Lower leg skin (tissue), 4 donors: ENCODE measurements around the gene CRELD1. TPM values are rescaled to one million over a fixed set of nuclear protein-coding genes. Genes with fewer than 3 reads are reported as not detected.

Experiments used
- DNase-seq, 2 donors: peaks; one replicate each; pipeline ENCODE4 v3.0.0-alpha.2; 2019; ENCODE audit warnings: low spot score in 2 of 2
- H3K4me3 ChIP-seq: fragments of 200-600 bp; sonication (generic); 2 replicates; pipeline ENCODE4 v1.5.1; 2017; ENCODE audit warnings: mild to moderate bottlenecking, low read depth; ENCODE audit not compliant: poor library complexity, severe bottlenecking
- POLR2A ChIP-seq, 2 donors: fragments of 450-650 bp; IDR thresholded peaks; one replicate each; pipeline ENCODE4 v1.6.1; 2016 to 2017; ENCODE audit warnings: antibody characterized with exemption in 2 of 2, mild to moderate bottlenecking in 1 of 2, moderate library complexity in 1 of 2
- WGBS, 2 donors: methylation state at CpG; one replicate each; pipeline ENCODE4 v1.1.5; 2018; 5-methylcytosine and 5-hydroxymethylcytosine counted together
- intact Hi-C: fragments of 100-400 bp; cut with DNase I; formaldehyde crosslinking; loops from one replicate; pipeline ENCODE4 v1.15.0; 2023; ENCODE audit warnings: low total_unique reads
- total RNA-seq, 4 donors: library from RNA; depleted of rRNA; stranded (reverse); fragments of >200 nt; gene quantifications; one replicate each; pipeline ENCODE4 v1.1.0, GENCODE V29; 2016
- TF ChIP-seq, protein P1 (sequence below), 3 donors: fragments of 450-650 bp; IDR thresholded peaks; one replicate each; pipeline ENCODE4 v1.5.1; 2016; ENCODE audit warnings: antibody characterized with exemption in 3 of 3, mild to moderate bottlenecking in 3 of 3, moderate library complexity in 2 of 3

The CRELD1 gene
- total RNA-seq, 4 donors from 2014 or later, result 16.1 to 58.8 (median 28.3) TPM

DNA sequence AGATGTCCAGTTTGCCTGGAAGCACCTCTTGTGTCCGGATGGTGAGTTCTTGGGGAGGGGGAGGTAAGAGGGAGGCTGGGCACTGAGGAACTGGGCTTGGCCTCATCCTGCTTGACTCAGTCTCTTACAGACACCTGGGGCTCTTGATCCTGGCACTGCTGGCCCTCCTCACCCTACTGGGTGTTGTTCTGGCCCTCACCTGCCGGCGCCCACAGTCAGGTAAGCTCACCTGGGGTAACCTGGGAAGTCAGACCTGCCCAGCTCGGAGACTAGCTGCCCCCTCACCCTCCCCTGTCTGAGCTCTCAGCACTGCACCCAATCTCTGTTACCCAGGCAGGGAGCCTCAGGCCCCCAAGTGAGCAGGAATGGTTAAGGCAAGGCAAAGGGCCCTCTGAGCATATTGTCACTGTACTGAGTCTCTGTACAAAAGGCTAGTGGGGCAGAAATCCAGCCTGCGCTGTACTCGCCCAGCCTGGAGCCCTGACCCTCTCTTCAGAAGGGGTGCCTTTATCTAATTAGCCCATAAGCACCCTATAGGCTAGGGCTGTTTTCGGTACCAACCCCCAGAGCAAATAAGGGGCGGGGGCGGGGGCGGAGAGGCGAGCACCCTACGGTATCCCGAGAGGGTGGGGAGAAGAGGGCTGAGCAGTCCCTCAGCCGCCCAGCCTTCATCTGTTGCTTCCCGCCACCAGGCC is 18.9 kb upstream of the CRELD1 start:
- intact Hi-C loops, result loop anchor here (10.0 kb wide), 1 partner anchor 60 kb away; no protein-coding TSS in a partner anchor
- no peak for DNase-seq
- 49 to 59% methylated on average over 3 to 7 of the region's 15 CpGs for WGBS, 2 donors
- TF ChIP-seq, protein P1, sequence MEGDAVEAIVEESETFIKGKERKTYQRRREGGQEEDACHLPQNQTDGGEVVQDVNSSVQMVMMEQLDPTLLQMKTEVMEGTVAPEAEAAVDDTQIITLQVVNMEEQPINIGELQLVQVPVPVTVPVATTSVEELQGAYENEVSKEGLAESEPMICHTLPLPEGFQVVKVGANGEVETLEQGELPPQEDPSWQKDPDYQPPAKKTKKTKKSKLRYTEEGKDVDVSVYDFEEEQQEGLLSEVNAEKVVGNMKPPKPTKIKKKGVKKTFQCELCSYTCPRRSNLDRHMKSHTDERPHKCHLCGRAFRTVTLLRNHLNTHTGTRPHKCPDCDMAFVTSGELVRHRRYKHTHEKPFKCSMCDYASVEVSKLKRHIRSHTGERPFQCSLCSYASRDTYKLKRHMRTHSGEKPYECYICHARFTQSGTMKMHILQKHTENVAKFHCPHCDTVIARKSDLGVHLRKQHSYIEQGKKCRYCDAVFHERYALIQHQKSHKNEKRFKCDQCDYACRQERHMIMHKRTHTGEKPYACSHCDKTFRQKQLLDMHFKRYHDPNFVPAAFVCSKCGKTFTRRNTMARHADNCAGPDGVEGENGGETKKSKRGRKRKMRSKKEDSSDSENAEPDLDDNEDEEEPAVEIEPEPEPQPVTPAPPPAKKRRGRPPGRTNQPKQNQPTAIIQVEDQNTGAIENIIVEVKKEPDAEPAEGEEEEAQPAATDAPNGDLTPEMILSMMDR (IDR thresholded peaks at IDR 0.05), result no peak
- TF ChIP-seq POLR2A (IDR thresholded peaks at IDR 0.05), result no peak
- no peak overlapping the region for H3K4me3 ChIP-seq

DNA sequence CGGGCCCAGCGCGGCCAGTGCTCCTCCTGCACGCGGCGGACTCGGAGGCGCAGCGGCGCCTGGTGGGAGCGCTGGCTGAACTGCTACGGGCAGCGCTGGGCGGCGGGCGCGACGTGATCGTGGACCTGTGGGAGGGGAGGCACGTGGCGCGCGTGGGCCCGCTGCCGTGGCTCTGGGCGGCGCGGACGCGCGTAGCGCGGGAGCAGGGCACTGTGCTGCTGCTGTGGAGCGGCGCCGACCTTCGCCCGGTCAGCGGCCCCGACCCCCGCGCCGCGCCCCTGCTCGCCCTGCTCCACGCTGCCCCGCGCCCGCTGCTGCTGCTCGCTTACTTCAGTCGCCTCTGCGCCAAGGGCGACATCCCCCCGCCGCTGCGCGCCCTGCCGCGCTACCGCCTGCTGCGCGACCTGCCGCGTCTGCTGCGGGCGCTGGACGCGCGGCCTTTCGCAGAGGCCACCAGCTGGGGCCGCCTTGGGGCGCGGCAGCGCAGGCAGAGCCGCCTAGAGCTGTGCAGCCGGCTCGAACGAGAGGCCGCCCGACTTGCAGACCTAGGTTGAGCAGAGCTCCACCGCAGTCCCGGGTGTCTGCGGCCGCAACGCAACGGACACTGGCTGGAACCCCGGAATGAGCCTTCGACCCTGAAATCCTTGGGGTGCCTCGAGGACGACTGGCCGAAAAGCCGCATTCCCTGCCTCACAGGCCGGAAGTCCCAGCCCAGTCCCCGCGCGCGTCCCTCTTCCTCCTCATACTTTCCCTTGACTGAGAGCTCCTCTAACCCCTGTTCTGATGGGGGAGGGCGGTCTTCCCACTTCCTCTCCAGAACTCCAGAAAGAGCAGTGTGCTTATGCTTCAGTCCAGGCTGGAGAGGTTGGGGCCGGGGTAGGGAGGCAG is 18.1 kb upstream of the CRELD1 start:
- H3K4me3 ChIP-seq, result peak overlapping the region; percentile 21
- TF ChIP-seq, protein P1 (IDR thresholded peaks at IDR 0.05), result no peak
- no peak for TF ChIP-seq POLR2A (IDR thresholded peaks at IDR 0.05)
- peak in 1 of 2 donors; percentile 93 for DNase-seq
- intact Hi-C loops, result loop anchor here (10.0 kb wide), 1 partner anchor 61 kb away; no protein-coding TSS in a partner anchor
- WGBS, 2 donors, result 21 to 65% methylated on average over 52 to 73 of the region's 99 CpGs

DNA sequence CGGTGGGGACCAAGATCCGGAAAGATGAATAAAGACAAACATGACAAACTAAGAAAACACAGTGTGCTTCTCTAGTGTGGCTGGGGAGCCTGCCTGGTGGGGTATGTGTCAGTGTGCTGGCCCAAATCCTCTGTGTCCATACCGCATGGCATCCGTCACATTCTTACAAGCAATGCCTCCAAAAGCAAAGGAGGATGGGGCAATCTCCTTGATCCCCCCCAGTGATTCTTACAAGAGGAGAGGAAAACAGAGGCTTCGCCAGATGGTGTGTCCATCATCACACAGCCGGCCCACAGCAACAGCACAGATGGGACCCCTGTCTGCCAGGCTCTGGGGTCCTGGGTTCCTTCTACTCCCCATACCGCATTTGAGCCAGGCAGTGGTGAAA is 17.3 kb upstream of the CRELD1 start:
- no peak for DNase-seq
- no peak overlapping the region for H3K4me3 ChIP-seq
- intact Hi-C loops, result loop anchor here (10.0 kb wide), 1 partner anchor 62 kb away; no protein-coding TSS in a partner anchor
- 36 to 40% methylated on average over 7 of the region's 7 CpGs for WGBS, 2 donors
- TF ChIP-seq POLR2A (IDR thresholded peaks at IDR 0.05), result no peak
- TF ChIP-seq, protein P1 (IDR thresholded peaks at IDR 0.05), result no peak

DNA sequence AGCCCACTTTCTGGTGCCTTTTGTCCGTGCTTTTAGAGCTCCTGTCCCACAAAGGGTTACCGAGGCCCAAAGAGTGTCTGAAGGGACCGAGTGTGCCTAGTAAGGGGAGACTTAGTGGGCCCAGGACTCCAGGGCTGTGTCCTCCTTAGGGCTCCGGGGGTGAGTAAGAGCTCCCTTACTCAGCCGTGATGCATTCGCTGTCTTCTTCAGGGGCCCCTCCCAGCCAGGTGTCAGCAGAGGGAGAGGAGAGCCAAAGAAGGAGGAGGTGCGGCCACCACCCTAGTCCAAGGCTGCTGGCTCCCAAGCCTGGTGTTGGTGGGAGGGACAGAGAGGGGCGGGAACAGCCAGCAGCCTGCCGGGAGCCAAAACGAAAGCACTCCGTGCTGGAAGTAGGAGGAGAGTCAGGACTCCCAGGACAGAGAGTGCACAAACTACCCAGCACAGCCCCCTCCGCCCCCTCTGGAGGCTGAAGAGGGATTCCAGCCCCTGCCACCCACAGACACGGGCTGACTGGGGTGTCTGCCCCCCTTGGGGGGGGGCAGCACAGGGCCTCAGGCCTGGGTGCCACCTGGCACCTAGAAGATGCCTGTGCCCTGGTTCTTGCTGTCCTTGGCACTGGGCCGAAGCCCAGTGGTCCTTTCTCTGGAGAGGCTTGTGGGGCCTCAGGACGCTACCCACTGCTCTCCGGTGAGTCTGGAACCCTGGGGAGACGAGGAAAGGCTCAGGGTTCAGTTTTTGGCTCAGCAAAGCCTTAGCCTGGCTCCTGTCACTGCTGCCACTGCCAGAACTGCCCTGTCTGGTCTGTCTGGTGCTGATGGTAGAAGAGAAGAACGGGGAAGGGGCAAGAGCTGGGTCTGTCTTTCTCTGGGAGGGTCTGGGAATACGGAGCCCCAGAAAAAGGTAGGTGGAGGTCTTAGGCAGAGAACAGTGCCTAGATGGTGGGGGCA is 16.6 kb upstream of the CRELD1 start, which contains the start of gene IL17RC:
IL17RC (plus strand) TSS at position 365 of the 947 bp plus-strand sequence; CDS start at position 583, 218 bp downstream.
- 7 to 10% methylated on average over 17 to 18 of the region's 19 CpGs for WGBS, 2 donors
- intact Hi-C loops, result loop anchor here (10.0 kb wide), 1 partner anchor 62 kb away; no protein-coding TSS in a partner anchor
- peak within 1 kb of the TSS; percentile 49 for H3K4me3 ChIP-seq
- DNase-seq, result peak; percentile 91 to 97
- TF ChIP-seq POLR2A (IDR thresholded peaks at IDR 0.05), result no peak
- TF ChIP-seq, protein P1 (IDR thresholded peaks at IDR 0.05), result no peak

DNA sequence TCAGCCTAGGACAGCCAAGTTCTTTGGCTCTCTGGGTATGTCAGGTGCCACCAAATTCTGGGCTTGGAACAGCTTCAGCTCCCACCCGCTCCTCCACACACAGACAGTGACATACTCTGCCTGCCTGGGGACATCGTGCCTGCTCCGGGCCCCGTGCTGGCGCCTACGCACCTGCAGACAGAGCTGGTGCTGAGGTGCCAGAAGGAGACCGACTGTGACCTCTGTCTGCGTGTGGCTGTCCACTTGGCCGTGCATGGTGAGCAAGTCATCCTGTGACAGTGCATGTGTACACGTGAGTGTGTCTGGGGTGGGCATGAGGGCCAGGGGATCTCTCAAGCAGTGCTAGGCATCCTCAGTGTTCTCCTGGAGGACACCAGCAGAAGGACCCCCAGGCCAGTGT is 15.8 kb upstream of the CRELD1 start:
- no peak overlapping the region for H3K4me3 ChIP-seq
- 48 to 49% methylated on average over 8 to 9 of the region's 10 CpGs for WGBS, 2 donors
- intact Hi-C loops, result loop anchor here (10.0 kb wide), 1 partner anchor 63 kb away; no protein-coding TSS in a partner anchor
- TF ChIP-seq POLR2A (IDR thresholded peaks at IDR 0.05), result no peak
- TF ChIP-seq, protein P1 (IDR thresholded peaks at IDR 0.05), result no peak
- no peak for DNase-seq
